ENCODE measurements around the gene IRAK1.

The IRAK1 gene

DNA sequence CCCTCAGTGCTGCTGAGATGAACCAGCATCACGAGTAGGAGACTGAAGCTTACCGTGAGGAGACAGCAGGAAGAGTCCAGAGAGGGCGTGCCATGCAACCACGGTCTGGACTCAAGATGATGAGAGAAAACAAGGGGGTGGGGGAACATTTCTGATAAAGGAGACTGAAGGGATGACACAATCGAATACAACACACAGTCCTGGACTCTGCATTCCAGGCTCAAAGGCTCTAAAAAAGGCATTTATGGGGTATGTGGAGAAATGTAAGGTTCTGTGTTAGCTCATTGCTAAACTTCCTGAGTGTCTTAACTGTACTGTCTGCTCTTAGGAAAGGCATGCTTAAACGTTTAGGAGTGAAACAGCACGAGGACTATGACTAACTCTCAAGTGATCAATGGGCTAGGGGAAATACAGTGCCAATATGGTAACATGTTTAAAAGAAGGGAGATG, 20.6 kb upstream of the IRAK1 start:
- no peak for DNase-seq

GRCh38 chrX:154039577-154039976, 19.9 kb upstream of the IRAK1 start:
- DNase-seq = no peak

DNA sequence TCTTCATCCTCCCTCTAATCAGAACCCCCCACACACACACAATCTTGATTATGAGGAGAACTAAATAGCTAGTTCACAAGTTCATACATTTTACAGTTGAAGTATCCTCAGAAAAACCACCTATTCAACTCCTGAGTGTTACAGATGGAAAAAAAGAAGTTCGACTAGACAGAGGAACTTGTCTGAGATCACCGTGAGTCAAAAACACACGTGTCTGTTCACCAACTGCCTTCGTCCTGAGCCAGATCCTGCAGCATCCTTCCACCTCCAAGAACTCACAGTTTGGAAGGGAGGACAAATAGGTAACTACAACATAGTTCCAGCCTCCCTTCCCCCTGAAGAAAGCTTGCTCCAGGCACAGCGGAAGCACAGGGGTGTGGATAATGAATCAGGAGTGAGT, 19.0 kb upstream of the IRAK1 start:
- DNase-seq = no peak

GRCh38 chrX:154037754-154038153, 18.1 kb upstream of the IRAK1 start:
- no peak for DNase-seq

- peak in 1 of 2 experiments; percentile 16 for DNase-seq
These were observed 16.8 kb upstream of the IRAK1 start for GRCh38 chrX:154036513-154036912.

DNA sequence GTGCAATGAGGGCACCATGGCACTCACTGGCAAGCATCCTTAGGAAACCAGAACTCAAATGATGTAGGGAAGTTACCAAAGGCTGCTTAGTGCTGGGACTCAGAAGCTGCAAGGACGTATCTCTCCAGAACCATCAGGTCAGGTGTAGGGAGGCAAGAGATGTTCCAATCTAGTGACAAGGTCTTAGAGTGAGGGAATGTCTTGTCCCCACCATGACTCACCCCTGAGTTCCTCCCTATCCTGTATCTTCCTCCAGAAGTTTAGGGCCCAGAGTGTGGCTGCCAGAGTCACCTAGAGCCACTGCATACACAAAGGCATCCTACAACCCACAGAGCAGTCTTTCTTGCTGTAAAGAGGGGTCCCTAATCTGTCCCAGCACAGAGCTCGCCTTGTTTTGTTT, 14.1 kb upstream of the IRAK1 start:
- no peak for DNase-seq

- DNase-seq = no peak
These were observed 13.0 kb upstream of the IRAK1 start for GRCh38 chrX:154032653-154033052.

DNA sequence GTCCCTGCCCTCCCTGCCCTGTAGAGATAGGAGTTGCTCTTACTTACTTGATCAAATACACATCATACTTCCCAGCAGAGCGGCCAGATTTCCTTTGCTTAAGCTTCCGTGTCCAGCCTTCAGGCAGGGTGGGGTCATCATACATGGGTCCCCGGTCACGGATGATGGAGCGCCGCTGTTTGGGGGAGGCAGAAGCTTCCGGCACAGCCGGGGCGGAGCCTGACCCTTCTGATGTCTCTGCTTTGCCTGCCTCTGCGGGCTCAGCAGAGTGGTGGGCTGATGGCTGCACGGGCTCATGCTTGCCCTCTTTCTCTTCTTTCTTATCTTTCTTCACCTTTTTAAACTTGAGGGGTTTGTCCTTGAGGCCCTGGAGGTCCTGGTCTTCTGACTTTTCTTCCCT, 12.5 kb upstream of the IRAK1 start:
- no peak for DNase-seq

GRCh38 chrX:154030715-154031305, 11.1 kb upstream of the IRAK1 start:
- DNase-seq = no peak

GRCh38 chrX:154030266-154030665, 10.6 kb upstream of the IRAK1 start:
- DNase-seq = no peak

GRCh38 chrX:154029439-154029838, 9.7 kb upstream of the IRAK1 start:
- no peak for DNase-seq

GRCh38 chrX:154028502-154029184, 8.9 kb upstream of the IRAK1 start:
- no peak for DNase-seq

GRCh38 chrX:154027986-154028385, 8.3 kb upstream of the IRAK1 start:
- no peak for DNase-seq

DNA sequence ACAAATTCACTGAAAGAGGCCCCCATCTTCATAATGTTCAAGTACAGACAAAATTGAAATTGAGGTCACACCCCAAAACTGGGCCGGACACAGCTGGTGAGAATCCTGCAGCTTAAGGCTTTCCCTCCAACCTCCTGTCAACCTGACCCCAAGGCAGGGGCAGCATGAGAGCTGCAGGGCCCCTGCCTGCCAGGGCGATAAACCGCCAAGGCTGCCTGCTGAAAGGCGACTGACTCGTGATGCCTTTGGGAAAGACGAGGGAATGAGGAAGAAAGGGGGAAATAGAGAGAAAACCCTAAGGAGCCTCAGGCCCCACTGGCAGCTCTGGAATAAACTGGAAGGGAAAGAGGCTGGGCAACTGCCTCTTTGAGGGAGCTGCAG, 7.3 kb upstream of the IRAK1 start:
- DNase-seq = no peak

DNA sequence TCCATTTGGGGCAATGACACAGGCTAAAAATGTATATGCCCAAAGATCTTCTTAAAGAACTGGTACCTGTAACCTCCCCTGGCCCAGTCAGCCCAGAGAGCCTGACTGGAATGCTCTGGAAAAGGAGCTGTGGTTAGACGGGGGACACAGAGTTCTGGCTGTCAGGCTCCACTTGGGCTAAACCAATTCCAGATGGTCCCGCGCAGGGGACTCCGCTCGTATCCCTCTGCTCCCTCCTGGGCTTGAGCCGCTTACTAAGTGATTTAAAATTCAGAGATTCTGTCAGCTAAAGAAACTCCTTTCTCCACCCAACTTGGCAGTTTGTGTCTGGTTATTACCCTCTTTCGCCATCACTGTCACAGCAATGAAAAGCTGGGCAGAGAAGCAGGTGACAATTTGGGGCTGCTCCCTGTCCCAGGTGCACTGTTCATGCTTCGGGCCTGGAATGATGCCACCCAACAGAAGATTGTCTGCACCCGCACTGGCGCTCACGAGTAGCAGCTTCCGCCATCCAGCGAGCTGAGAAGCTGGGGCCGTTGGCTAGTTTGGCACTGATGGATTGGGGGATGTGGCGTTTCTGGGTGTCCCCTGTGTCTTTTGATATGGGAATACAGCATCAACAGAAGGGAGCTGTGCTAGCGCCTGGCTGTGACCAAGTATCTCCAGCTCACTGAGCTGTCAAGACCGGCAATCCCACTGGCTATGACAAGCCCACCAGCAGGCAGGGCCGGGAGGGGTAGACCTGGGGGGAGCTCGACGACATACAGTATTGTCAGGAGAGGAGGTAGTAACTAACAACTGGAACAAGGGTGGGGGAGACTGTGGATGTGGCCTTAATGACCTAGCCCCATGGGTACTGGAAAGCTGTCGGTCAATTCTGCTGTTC, 6.7 kb upstream of the IRAK1 start:
- DNase-seq = no peak

DNA sequence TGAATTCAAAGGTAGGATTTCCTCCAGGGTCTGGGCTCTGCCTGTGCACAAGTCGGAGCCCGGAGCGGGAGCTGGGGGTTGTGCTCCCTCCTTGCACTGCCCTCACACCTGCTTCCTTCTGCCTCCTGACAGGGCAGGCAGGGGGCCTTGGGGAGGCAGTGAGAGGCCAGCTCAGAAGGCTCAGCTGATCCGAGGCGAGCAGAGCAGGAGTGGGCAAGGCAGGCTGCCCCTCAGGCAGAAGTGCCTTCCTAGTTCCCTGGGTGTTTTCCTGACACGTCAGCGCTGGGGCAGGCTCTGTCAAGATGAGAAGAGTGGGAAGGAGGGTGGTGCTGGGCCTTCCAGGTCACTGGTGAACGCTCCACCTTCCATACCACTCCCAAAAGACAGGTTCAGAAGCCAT, 5.5 kb upstream of the IRAK1 start:
- no peak for DNase-seq

DNA sequence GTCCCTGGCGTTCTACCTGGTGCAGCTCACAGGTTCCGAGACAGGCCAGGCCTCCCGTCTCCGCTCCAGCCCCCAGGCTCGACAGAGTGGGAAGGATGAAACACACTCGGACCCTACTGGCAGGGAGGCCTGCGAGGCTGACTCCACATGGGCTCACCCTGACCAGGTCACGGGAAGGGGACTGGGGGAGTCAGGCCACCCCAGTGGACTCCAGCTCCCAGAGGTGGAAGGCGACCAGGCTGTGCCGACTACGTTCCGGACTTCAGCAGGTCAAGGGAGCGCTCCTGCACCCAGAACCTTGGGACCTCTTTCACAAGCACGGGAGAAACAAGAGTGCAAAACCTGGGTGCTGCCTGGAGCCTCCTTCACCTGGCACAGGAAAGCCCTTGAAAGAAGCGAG, 4.6 kb upstream of the IRAK1 start:
- no peak for DNase-seq

- no peak for DNase-seq
These were observed 3.7 kb upstream of the IRAK1 start for GRCh38 chrX:154023276-154024000.

GRCh38 chrX:154022108-154022507, 2.4 kb upstream of the IRAK1 start:
- no peak for DNase-seq

GRCh38 chrX:154021131-154021611, 1.5 kb upstream of the IRAK1 start:
- DNase-seq = peak; percentile 37 to 48

GRCh38 chrX:154020536-154021115, 924 bp upstream of the IRAK1 start:
- DNase-seq = peak in 1 of 2 experiments; percentile 9

DNA sequence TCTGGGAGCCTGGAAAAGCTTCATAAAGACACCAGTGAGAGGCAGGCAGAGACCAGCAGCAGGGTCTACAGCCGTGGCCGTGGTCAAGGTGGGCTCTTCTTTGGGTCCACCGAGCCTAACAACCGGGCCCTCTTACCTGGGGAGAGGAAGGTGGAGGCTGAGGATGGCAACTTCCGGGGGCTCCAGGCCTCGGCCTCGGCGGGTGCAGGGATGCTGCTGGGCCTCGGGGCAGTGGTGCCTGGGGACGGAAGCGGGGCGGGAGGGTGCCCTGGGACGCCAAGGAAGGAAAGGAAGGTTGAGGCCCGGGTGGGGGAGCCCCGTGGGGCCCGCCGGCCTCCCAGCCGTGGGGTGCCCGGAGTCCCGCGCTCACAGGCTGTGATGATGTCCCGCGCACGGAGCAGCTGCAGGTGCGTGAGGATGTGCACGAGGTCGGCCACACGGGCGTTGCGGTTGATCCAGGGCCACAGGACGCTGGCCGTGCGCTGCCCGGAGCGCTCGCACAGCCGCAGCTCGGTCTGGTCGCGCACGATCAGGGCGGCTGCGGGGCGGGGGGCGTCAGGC, 561 bp downstream of the IRAK1 start:
- peak; percentile 32 to 40 for DNase-seq
